Measurements from ENCODE around the gene AIG1.

The AIG1 gene

GRCh38 chr6:143112084-143112768 lies 51.5 kb downstream of the AIG1 start:
- DNase-seq (ENCODE audit: low read depth) = no peak
- TF ChIP-seq CTCF (IDR thresholded peaks at IDR 0.05; ENCODE audit: low read length, missing control alignments) = no peak
- H3K4me3 ChIP-seq (replicated peaks; ENCODE audit: low read depth, low read length) = no peak overlapping the region

GRCh38 chr6:143112837-143113236 lies 52.1 kb downstream of the AIG1 start:
- no peak overlapping the region for H3K4me3 ChIP-seq (replicated peaks; ENCODE audit: low read depth, low read length)
- TF ChIP-seq CTCF (IDR thresholded peaks at IDR 0.05; ENCODE audit: low read length, missing control alignments) = no peak
- no peak for DNase-seq (ENCODE audit: low read depth)

- no peak for DNase-seq (ENCODE audit: low read depth)
- TF ChIP-seq CTCF (IDR thresholded peaks at IDR 0.05; ENCODE audit: low read length, missing control alignments) = no peak
- no peak overlapping the region for H3K4me3 ChIP-seq (replicated peaks; ENCODE audit: low read depth, low read length)
Observed at GRCh38 chr6:143115728-143116127, 55.0 kb downstream of the AIG1 start.

GRCh38 chr6:143117108-143117507 lies 56.4 kb downstream of the AIG1 start:
- no peak overlapping the region for H3K4me3 ChIP-seq (replicated peaks; ENCODE audit: low read depth, low read length)
- no peak for TF ChIP-seq CTCF (IDR thresholded peaks at IDR 0.05; ENCODE audit: low read length, missing control alignments)
- DNase-seq (ENCODE audit: low read depth) = no peak

GRCh38 chr6:143119260-143119659 lies 58.6 kb downstream of the AIG1 start:
- no peak for TF ChIP-seq CTCF (IDR thresholded peaks at IDR 0.05; ENCODE audit: low read length, missing control alignments)
- DNase-seq (ENCODE audit: low read depth) = no peak
- no peak overlapping the region for H3K4me3 ChIP-seq (replicated peaks; ENCODE audit: low read depth, low read length)

- TF ChIP-seq CTCF (IDR thresholded peaks at IDR 0.05; ENCODE audit: low read length, missing control alignments) = no peak
- no peak overlapping the region for H3K4me3 ChIP-seq (replicated peaks; ENCODE audit: low read depth, low read length)
- no peak for DNase-seq (ENCODE audit: low read depth)
Observed at GRCh38 chr6:143123081-143123480, 62.4 kb downstream of the AIG1 start.

- no peak for DNase-seq (ENCODE audit: low read depth)
- TF ChIP-seq CTCF (IDR thresholded peaks at IDR 0.05; ENCODE audit: low read length, missing control alignments) = no peak
- H3K4me3 ChIP-seq (replicated peaks; ENCODE audit: low read depth, low read length) = no peak overlapping the region
Observed at GRCh38 chr6:143123941-143124340, 63.3 kb downstream of the AIG1 start.
